K562 (cell line): Measurements from ENCODE around the gene OXLD1. TPM values are rescaled to one million over a fixed set of nuclear protein-coding genes. Genes with fewer than 3 reads are reported as not detected.

Experiments
- CTBP1 ChIP-seq: fragments of 450-650 bp; IDR thresholded peaks from 2 replicates; pipeline ENCODE4 v1.6.1; 2016; ENCODE audit warnings: borderline replicate concordance
- E2F3 ChIP-seq: fragments of 250-450 bp; sonication (Bioruptor Pico); IDR thresholded peaks from 2 replicates; pipeline ENCODE4 v1.4.0; 2020; ENCODE audit warnings: mild to moderate bottlenecking
- FOXM1 ChIP-seq, 2 experiments: fragments of 450-650 bp in 1 of 2; sonication (generic) in 1 of 2; formaldehyde crosslinking in 1 of 2; IDR thresholded peaks; 2 replicates each; pipeline versions ENCODE4 v1.6.1 to v1.9.0; 2017 to 2022; ENCODE audit warnings: low read depth in 2 of 2, mild to moderate bottlenecking in 2 of 2, missing genetic modification reagents in 1 of 2, moderate library complexity in 1 of 2
- HEY1 ChIP-seq: fragments of 250-450 bp; sonication (Bioruptor Pico); IDR thresholded peaks from 2 replicates; pipeline ENCODE4 v1.5.0; 2020; ENCODE audit warnings: mild to moderate bottlenecking, moderate library complexity, borderline replicate concordance
- HOXB6 ChIP-seq: fragments of 250-450 bp; sonication (Bioruptor Pico); IDR thresholded peaks from 2 replicates; pipeline ENCODE4 v1.5.1; 2022; ENCODE audit warnings: mild to moderate bottlenecking, borderline replicate concordance
- NR4A1 ChIP-seq, 2 experiments: fragments of 250-450 bp in 1 of 2; fragments of 450-650 bp in 1 of 2; sonication (Bioruptor Pico) in 1 of 2; IDR thresholded peaks; 2 replicates each; pipeline versions ENCODE4 v1.4.0 to v1.6.1; 2016 to 2020; ENCODE audit warnings: mild to moderate bottlenecking in 2 of 2, missing compliant biosample characterization in 1 of 2, missing genetic modification characterization in 1 of 2, moderate library complexity in 1 of 2
- NRF1 ChIP-seq, 2 experiments: fragments of 450-650 bp; IDR thresholded peaks in 1 of 2; conservative IDR thresholded peaks in 1 of 2; 2 replicates each; pipeline ENCODE4 v1.6.1; 2014; ENCODE audit warnings: mild to moderate bottlenecking in 2 of 2
- POLR2B ChIP-seq: fragments of 450-650 bp; IDR thresholded peaks from 2 replicates; pipeline ENCODE4 v1.6.1; 2018; ENCODE audit warnings: low read depth; ENCODE audit not compliant: partially characterized antibody
- RAD51 ChIP-seq: fragments of 450-650 bp; IDR thresholded peaks from 2 replicates; pipeline ENCODE4 v1.7.1; 2016; ENCODE audit warnings: low read depth, mild to moderate bottlenecking, borderline replicate concordance
- SRF ChIP-seq, 2 experiments: fragments of 250-450, 450-650 bp in 1 of 2; sonication (Bioruptor Pico) in 1 of 2; sonication (generic) in 1 of 2; formaldehyde crosslinking; IDR thresholded peaks; 2 replicates each; pipeline versions ENCODE4 v1.5.0 to v1.5.1; 2020 to 2022; ENCODE audit warnings: mild to moderate bottlenecking in 1 of 2, missing genetic modification reagents in 1 of 2
- ZEB2 ChIP-seq: fragments of 450-650 bp; IDR thresholded peaks from 2 replicates; pipeline ENCODE4 v1.6.1; 2016
- ZNF175 ChIP-seq: fragments of 200-800 bp; sonication (Bioruptor generic); IDR thresholded peaks from 2 replicates; pipeline ENCODE4 v1.6.1; 2016; ENCODE audit warnings: low read depth, mild to moderate bottlenecking, missing genetic modification characterization, missing compliant biosample characterization
- ZNF408 ChIP-seq: fragments of 250-450 bp; sonication (Bioruptor Pico); IDR thresholded peaks from 2 replicates; pipeline ENCODE4 v1.4.0; 2020; ENCODE audit warnings: low read depth, mild to moderate bottlenecking, moderate library complexity
- polyA plus RNA-seq, 8 experiments: library from polyadenylated mRNA; depleted of rRNA in 4 of 8; stranded (reverse) in 5 of 8; unstranded in 3 of 8; fragments of >200 nt; fragmentation: Nextera tagmentation in 2 of 8; fragmentation: Illumina TruSeq in 1 of 8; extraction: Ambion mirVana in 2 of 8; extraction: Trizol in 1 of 8; gene quantifications; 2 replicates each; pipeline versions ENCODE4 v1.2.1 to v1.2.3, GENCODE V29; 2011 to 2014; ENCODE audit warnings: inconsistent platforms in 1 of 8, missing spikeins in 1 of 8
- total RNA-seq, 7 experiments: library from RNA; depleted of rRNA in 6 of 7; stranded (reverse); fragments of >200 nt in 6 of 7; fragmentation: Illumina TruSeq in 2 of 7; extraction: Trizol in 2 of 7; gene quantifications; 2 replicates each; pipeline versions ENCODE4 v1.2.1 to v1.2.3, GENCODE V29; 2011 to 2021; ENCODE audit warnings: low replicate concordance in 1 of 7
- TF ChIP-seq, protein P1 (sequence below), 2 experiments: fragments of 150-350 bp in 1 of 2; IDR thresholded peaks; 2 replicates each; pipeline ENCODE4 v1.6.1; 2012 to 2016; ENCODE audit warnings: low read depth in 2 of 2, low read length in 2 of 2, mild to moderate bottlenecking in 1 of 2, moderate library complexity in 1 of 2
- TF ChIP-seq, protein P2 (sequence below), 2 experiments: IDR thresholded peaks; 2 replicates each; pipeline ENCODE4 v1.6.1; 2011; ENCODE audit warnings: borderline replicate concordance in 1 of 2, control low read depth in 1 of 2, low read depth in 1 of 2, low read length in 1 of 2, mild to moderate bottlenecking in 1 of 2, mixed read lengths in 1 of 2, moderate library complexity in 1 of 2; ENCODE audit not compliant: insufficient read depth in 1 of 2, insufficient read length in 1 of 2, poor library complexity in 1 of 2, severe bottlenecking in 1 of 2; ENCODE audit errors: extremely low read depth in 1 of 2
- TF ChIP-seq, protein P3 (sequence below): sonication (generic); formaldehyde crosslinking; IDR thresholded peaks from 2 replicates; pipeline ENCODE4 v1.8.1; 2023; ENCODE audit warnings: mild to moderate bottlenecking, missing genetic modification reagents
- TF ChIP-seq, protein P4 (sequence below): sonication (generic); formaldehyde crosslinking; IDR thresholded peaks from 2 replicates; pipeline ENCODE4 v1.8.0; 2022; ENCODE audit warnings: mild to moderate bottlenecking, missing genetic modification reagents

Gene OXLD1
- total and polyA plus RNA-seq, 9 of the 15 experiments (the other 6 are each of a cell fraction or from before 2014, with no cell fraction given): 4.4 to 115 (median 29.3) TPM

DNA sequence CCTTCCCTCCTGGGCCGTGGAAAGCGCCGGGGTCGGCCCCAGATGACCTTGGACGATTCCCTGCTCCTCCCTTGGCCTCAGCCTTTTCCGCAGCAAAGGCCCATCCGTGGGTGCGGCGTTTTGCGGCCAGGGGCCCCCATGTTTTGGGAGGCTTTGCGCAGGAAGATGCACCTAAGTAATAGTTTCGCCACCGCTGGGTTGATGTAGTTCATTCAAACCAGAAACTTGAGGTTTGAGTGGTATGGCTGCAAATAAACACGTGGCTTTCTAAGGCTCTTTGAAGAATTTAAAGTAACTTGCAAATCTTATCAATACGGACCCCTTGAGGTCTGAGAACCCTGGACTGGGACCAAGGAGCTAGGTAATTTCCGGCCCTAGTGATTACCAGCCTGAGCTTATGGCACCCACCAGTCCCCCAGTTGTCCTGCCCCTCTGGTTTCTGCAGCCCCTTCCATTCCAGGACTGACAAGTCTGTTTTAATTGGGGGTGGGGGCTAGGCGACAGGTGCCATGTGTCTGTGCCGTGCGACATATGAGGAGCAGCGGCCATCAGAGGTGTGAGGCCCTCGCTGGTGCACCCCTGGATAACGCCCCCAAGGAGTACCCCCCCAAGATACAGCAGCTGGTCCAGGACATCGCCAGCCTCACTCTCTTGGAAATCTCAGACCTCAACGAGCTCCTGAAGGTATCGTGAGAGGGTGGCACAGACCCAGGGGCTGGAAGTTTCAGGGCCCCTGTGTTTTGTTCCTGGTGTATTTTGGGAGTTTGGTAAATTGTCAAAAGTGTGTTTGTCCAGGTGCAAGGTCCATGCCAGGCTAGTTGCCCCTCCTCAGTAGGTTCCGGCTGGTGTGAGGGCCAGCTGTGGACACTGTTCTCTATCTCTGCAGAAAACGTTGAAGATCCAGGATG, 37.6 kb upstream of the OXLD1 start (continued):
- TF ChIP-seq HOXB6 (CRISPR knock-in tag) (0 out of 2 replicates have a peak, but pooled peaks have one; percentile 59), E2F3 (CRISPR knock-in tag) (peak; percentile 28; the same call in 1 of the 2 replicates), FOXM1 (IDR thresholded peaks at IDR 0.05; ENCODE audit: low read depth) (no peak), FOXM1 (CRISPR knock-in tag; IDR thresholded peaks at IDR 0.05; ENCODE audit: low read depth) (0 out of 2 replicates have a peak, but pooled peaks have one; percentile 65), SRF (CRISPR knock-in tag; IDR thresholded peaks at IDR 0.05) (no peak), ZEB2 (no peak), RAD51 (no peak), ZNF408 (no peak), HEY1 (CRISPR knock-in tag) (no peak), POLR2B (no peak), NR4A1 (CRISPR knock-in tag; IDR thresholded peaks at IDR 0.05) (no peak), NR4A1 (tag; IDR thresholded peaks at IDR 0.05) (no peak), CTBP1 (no peak), NRF1 (conservative IDR thresholded peaks at IDR 0.05 in 1 of 2, IDR thresholded peaks at IDR 0.05 in 1 of 2) (no peak), ZNF175 (CRISPR knock-in tag) (no peak)
- TF ChIP-seq, protein P1, sequence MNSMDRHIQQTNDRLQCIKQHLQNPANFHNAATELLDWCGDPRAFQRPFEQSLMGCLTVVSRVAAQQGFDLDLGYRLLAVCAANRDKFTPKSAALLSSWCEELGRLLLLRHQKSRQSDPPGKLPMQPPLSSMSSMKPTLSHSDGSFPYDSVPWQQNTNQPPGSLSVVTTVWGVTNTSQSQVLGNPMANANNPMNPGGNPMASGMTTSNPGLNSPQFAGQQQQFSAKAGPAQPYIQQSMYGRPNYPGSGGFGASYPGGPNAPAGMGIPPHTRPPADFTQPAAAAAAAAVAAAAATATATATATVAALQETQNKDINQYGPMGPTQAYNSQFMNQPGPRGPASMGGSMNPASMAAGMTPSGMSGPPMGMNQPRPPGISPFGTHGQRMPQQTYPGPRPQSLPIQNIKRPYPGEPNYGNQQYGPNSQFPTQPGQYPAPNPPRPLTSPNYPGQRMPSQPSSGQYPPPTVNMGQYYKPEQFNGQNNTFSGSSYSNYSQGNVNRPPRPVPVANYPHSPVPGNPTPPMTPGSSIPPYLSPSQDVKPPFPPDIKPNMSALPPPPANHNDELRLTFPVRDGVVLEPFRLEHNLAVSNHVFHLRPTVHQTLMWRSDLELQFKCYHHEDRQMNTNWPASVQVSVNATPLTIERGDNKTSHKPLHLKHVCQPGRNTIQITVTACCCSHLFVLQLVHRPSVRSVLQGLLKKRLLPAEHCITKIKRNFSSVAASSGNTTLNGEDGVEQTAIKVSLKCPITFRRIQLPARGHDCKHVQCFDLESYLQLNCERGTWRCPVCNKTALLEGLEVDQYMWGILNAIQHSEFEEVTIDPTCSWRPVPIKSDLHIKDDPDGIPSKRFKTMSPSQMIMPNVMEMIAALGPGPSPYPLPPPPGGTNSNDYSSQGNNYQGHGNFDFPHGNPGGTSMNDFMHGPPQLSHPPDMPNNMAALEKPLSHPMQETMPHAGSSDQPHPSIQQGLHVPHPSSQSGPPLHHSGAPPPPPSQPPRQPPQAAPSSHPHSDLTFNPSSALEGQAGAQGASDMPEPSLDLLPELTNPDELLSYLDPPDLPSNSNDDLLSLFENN (IDR thresholded peaks at IDR 0.05; ENCODE audit: low read depth in 2 of 2, low read length in 2 of 2): no peak
- TF ChIP-seq, protein P2, sequence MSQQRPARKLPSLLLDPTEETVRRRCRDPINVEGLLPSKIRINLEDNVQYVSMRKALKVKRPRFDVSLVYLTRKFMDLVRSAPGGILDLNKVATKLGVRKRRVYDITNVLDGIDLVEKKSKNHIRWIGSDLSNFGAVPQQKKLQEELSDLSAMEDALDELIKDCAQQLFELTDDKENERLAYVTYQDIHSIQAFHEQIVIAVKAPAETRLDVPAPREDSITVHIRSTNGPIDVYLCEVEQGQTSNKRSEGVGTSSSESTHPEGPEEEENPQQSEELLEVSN (IDR thresholded peaks at IDR 0.05; ENCODE audit: borderline replicate concordance in 1 of 2, extremely low read depth in 1 of 2, insufficient read depth in 1 of 2, insufficient read length in 1 of 2, low read depth in 1 of 2, low read length in 1 of 2, poor library complexity in 1 of 2, severe bottlenecking in 1 of 2): peak in 1 of 2 experiments; percentile 46
- TF ChIP-seq, protein P3, sequence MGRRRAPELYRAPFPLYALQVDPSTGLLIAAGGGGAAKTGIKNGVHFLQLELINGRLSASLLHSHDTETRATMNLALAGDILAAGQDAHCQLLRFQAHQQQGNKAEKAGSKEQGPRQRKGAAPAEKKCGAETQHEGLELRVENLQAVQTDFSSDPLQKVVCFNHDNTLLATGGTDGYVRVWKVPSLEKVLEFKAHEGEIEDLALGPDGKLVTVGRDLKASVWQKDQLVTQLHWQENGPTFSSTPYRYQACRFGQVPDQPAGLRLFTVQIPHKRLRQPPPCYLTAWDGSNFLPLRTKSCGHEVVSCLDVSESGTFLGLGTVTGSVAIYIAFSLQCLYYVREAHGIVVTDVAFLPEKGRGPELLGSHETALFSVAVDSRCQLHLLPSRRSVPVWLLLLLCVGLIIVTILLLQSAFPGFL (CRISPR knock-in tag): no peak
- TF ChIP-seq, protein P4, sequence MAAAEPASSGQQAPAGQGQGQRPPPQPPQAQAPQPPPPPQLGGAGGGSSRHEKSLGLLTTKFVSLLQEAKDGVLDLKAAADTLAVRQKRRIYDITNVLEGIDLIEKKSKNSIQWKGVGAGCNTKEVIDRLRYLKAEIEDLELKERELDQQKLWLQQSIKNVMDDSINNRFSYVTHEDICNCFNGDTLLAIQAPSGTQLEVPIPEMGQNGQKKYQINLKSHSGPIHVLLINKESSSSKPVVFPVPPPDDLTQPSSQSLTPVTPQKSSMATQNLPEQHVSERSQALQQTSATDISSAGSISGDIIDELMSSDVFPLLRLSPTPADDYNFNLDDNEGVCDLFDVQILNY (CRISPR knock-in tag): 0 out of 2 replicates have a peak, but pooled peaks have one; percentile 1
- TF ChIP-seq, all 486 proteins: peak for 6
